WERI-Rb-1 (cell line): ENCODE data around the gene DMRT3.

Experiments used
- DNase-seq: peaks from one replicate; pipeline ENCODE4 v3.0.0-alpha.2; 2020
- H3K27ac ChIP-seq: fragments of 250-450 bp; sonication (Bioruptor Pico); 2 replicates; pipeline ENCODE4 v1.5.1; 2020; ENCODE audit warnings: mild to moderate bottlenecking, moderate library complexity
- H3K27me3 ChIP-seq: fragments of 250-450 bp; sonication (Bioruptor Pico); 2 replicates; pipeline ENCODE4 v1.5.1; 2021; ENCODE audit warnings: mild to moderate bottlenecking, low read depth, moderate library complexity; ENCODE audit not compliant: insufficient read depth, severe bottlenecking
- H3K36me3 ChIP-seq: fragments of 250-450 bp; sonication (Bioruptor Pico); 2 replicates; pipeline ENCODE4 v1.5.1; 2020; ENCODE audit warnings: mild to moderate bottlenecking, moderate library complexity
- H3K4me3 ChIP-seq: 2 replicates; pipeline ENCODE4 v1.5.1; 2011; ENCODE audit warnings: low read depth, mild to moderate bottlenecking, control low read depth, low read length
- H3K9me3 ChIP-seq: fragments of 250-450 bp; sonication (Bioruptor Pico); 2 replicates; pipeline ENCODE4 v1.5.1; 2021; ENCODE audit warnings: mild to moderate bottlenecking, moderate library complexity; ENCODE audit not compliant: severe bottlenecking
- TF ChIP-seq, protein P1 (sequence below): IDR thresholded peaks from 2 replicates; pipeline ENCODE4 v1.5.1; 2011; ENCODE audit warnings: low read depth, mild to moderate bottlenecking, control low read depth, inconsistent platforms, low read length

Gene DMRT3

DNA sequence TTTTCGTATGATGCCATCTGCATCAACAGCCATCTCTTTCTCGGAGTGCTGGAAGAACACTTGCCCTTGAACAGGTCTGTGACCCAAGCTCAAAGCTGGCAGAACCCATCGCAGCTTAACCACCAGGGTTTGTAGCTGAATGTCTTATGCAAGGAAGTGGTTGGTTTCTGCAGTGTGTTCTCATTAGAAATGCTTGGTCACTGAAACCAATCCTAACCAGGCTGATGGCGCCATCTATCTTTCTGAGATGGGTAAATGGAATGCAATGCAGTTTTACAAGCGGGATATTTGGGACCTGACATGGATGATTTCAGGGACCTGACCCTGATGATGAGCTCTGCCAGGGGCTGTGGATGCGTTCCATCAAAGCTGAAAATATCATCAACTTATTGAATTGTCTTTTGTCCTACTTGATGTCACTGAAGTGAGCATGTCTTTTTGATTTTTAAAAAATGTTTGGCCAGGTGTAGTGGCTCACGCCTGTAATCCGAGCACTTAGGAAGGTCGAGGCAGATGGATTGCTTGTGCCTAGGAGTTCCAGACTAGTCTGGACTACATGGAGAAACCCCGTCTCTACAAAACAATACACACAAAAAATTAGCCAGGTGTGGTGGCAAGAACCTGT, 28.7 kb downstream of the DMRT3 start:
- H3K9me3 ChIP-seq, result peaks cover 4% of the 10 kb centered on the region
- no peak overlapping the region for H3K4me3 ChIP-seq
- H3K36me3 ChIP-seq, result no peaks in the 10 kb centered on the region
- DNase-seq, result peak; percentile 50
- H3K27me3 ChIP-seq, result no peaks in the 10 kb centered on the region
- no peak overlapping the region for H3K27ac ChIP-seq
- TF ChIP-seq, protein P1, sequence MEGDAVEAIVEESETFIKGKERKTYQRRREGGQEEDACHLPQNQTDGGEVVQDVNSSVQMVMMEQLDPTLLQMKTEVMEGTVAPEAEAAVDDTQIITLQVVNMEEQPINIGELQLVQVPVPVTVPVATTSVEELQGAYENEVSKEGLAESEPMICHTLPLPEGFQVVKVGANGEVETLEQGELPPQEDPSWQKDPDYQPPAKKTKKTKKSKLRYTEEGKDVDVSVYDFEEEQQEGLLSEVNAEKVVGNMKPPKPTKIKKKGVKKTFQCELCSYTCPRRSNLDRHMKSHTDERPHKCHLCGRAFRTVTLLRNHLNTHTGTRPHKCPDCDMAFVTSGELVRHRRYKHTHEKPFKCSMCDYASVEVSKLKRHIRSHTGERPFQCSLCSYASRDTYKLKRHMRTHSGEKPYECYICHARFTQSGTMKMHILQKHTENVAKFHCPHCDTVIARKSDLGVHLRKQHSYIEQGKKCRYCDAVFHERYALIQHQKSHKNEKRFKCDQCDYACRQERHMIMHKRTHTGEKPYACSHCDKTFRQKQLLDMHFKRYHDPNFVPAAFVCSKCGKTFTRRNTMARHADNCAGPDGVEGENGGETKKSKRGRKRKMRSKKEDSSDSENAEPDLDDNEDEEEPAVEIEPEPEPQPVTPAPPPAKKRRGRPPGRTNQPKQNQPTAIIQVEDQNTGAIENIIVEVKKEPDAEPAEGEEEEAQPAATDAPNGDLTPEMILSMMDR, result peak; percentile 73

DNA sequence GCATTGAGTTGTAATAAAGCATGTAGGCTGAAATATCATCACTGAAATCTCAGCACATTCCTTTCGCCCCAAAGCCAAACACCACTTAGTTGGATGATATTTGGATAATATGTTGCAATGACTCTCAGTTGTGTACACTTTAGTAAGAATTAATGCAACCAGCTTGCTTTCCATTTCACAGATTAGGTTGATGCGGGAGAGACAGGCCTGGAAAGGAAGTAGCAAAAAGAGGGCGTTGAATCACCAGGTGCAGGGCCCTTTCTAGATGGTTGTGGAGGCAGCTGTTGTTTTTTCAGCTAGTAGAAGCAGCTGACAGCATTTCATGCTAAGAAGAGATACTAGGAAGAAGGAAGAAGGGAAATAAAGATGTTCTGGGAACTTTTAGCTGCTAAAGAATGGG, 30.9 kb downstream of the DMRT3 start:
- no peak for DNase-seq
- TF ChIP-seq, protein P1, result no peak
- Histone ChIP-seq H3K36me3 (no peaks in the 10 kb centered on the region), H3K4me3 (no peak overlapping the region), H3K27ac (no peak overlapping the region), H3K9me3 (no peaks in the 10 kb centered on the region), H3K27me3 (no peaks in the 10 kb centered on the region)

DNA sequence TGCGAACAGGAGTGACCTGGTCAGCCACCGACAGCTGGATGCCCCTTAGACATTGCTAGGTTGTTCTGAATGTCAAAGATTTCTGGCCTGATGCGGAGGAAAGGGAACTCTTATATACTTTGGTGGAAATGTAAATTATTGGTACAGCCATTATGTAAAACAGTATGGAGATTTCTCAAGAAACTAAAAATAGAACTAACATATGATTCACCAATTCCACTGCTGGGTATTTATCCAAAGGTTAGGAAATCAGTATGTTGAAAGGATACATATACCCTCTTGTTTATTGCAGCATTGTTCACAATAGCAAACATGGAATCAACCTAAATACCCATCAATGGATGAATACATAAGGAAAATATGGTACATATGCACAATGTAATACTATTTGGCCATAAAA, 31.8 kb downstream of the DMRT3 start:
- no peaks in the 10 kb centered on the region for H3K36me3 ChIP-seq
- no peak overlapping the region for H3K4me3 ChIP-seq
- no peaks in the 10 kb centered on the region for H3K9me3 ChIP-seq
- H3K27me3 ChIP-seq, result no peaks in the 10 kb centered on the region
- DNase-seq, result no peak
- TF ChIP-seq, protein P1, result no peak
- no peak overlapping the region for H3K27ac ChIP-seq

DNA sequence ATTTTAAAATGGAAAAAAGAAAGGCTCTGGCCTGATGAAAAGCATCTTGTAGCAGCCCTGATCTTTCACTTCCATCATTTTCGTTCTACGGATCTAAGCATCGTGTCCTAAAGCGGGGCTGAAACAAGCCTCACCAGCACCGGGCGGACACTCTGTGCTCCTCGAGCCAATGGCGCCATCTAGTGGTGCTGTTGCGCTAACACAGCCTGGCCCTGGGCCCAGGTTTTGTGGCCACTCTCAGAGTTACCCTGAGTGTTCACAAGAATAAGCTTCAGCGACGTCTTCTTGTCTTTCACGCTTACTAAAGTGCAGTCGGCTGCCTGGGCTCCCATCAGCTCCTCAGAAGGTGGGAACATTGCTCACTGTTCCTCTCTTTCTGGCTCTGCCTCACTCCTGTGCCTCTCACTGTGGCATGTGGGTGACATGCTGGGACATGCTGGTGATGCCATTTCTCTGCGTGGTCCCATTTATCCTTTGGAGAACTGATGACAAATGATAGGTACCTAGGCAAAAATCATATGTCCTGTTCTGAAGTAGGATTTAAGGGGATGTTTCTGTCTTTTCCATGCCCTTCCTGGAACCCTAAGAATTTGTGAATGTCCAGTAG, 32.7 kb downstream of the DMRT3 start:
- Histone ChIP-seq H3K9me3 (no peaks in the 10 kb centered on the region), H3K27ac (peak overlapping the region; percentile 59; the same call in 1 of the 2 replicates), H3K4me3 (no peak overlapping the region), H3K27me3 (no peaks in the 10 kb centered on the region), H3K36me3 (no peaks in the 10 kb centered on the region)
- TF ChIP-seq, protein P1, result peak; percentile 96
- DNase-seq, result peak; percentile 81

DNA sequence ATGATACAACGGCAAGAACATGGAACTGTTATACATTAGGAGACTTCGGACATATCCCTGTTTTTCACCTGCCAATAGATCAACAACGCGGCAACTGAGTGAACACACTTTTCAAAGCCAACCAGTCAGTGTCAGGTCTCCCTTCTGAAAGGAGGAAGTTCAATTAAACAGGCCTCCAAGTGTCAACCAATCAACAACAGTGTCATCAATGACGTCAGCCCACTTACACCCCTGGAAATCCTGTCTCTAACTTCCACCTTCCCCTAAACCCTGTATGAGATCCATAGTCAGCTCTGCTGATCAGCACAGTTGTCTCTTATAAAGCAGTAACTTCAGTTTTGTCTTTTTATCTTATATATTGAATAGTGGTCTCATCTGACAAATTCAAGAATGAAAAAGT, 36.6 kb downstream of the DMRT3 start:
- no peak overlapping the region for H3K4me3 ChIP-seq
- no peak overlapping the region for H3K27ac ChIP-seq
- no peak for DNase-seq
- H3K9me3 ChIP-seq, result no peaks in the 10 kb centered on the region
- no peaks in the 10 kb centered on the region for H3K36me3 ChIP-seq
- H3K27me3 ChIP-seq, result no peaks in the 10 kb centered on the region
- TF ChIP-seq, protein P1, result no peak

DNA sequence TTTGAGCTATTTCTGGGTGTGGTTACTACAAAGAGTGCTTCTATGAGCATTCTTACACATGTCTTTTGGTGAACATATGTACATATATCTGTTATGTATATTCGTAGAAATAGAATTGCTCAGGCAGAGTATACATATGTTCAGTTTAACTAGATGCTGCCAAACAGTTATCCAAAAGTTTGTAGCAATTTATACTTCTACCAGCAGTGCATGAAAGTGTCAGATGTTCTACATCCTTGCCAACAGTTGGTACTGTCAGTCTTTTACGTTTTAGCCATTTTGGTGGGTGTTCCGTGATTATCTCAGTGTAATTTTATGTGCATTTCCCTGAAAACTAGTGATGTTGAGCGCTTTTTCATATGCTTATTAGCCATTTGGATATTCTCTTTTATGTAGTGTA, 37.8 kb downstream of the DMRT3 start:
- DNase-seq, result no peak
- no peaks in the 10 kb centered on the region for H3K9me3 ChIP-seq
- TF ChIP-seq, protein P1, result no peak
- no peak overlapping the region for H3K4me3 ChIP-seq
- H3K36me3 ChIP-seq, result no peaks in the 10 kb centered on the region
- no peak overlapping the region for H3K27ac ChIP-seq
- no peaks in the 10 kb centered on the region for H3K27me3 ChIP-seq
